ENCODE measurements around the gene PRICKLE4.
A peak's percentile ranks its signal among the peaks of the same experiment; 100 is the strongest.

The PRICKLE4 gene

GRCh38 chr6:41771058-41771983, 9.3 kb upstream of the PRICKLE4 start:
- no peak for DNase-seq (ENCODE audit: low read depth)

GRCh38 chr6:41774841-41775240, 5.7 kb upstream of the PRICKLE4 start:
- DNase-seq (ENCODE audit: low read depth), result no peak

DNA sequence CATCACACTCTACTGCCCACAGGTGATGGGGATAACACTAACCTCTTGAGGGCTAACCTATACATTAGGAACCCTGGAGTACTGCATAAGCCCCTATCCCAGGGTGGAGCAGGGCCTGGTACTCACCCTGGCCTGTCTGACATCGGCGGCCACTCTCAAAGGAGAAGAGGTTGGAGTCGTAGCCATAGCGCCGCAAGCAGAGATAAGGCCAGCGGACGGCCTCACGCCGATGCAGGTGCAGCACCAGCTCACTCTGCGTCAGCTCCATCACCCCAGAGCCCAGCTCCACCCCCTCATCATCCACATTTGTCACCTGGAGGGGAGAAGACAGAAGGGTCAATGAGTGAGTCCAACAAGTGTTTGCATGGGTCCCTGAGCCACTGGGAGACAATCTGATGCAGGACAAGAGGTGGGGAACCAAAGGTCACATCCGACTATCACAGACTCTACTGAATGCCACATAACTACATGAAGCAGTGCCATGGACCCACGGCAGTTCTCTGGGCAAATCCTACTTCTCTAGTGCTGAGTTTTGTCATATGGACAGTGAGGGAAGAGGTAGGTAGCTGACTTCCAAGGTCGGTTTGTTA, 5.2 kb upstream of the PRICKLE4 start:
- no peak for DNase-seq (ENCODE audit: low read depth)

GRCh38 chr6:41777551-41778285, 2.9 kb upstream of the PRICKLE4 start:
- no peak for DNase-seq (ENCODE audit: low read depth)

DNA sequence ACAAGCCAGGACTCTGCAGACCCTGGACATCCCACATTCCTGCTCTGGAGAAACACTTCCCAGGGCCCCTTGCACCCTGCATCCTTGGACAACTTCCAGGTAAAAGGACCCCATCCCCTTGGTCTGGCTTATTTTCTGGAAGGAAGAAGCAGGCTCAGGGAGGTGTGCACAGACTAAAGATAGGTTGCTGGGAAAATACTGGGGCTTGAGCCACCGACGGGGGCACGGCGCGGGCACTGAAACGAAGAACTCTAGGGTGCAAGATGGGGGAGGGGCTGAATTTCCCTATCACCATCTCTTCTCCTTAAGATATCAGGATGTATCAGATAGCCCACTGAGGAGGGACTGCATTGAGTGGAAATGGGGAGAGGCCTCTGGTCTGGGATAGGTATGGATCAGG, 1.7 kb upstream of the PRICKLE4 start:
- no peak for DNase-seq (ENCODE audit: low read depth)

DNA sequence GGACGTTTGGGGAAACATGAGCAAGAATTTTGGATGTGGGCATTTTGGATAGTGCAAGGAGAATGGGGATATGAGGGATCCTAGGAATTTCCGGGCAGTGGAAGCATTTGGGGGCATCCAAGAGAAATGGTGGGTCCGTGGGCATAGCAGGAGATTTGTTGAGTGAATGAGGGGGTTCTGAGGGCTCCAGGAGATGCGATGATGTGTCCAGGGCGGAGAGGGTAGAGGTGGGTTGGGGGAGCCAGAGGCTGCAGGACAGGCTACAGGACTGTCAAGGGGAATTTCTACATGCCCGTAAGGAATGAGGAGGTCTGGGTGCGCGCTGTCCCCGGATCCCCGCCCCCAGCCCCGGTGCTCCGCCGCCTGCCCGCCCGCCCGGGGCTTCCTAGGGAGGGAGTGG, 1.2 kb upstream of the PRICKLE4 start:
- DNase-seq (ENCODE audit: low read depth), result no peak

DNA sequence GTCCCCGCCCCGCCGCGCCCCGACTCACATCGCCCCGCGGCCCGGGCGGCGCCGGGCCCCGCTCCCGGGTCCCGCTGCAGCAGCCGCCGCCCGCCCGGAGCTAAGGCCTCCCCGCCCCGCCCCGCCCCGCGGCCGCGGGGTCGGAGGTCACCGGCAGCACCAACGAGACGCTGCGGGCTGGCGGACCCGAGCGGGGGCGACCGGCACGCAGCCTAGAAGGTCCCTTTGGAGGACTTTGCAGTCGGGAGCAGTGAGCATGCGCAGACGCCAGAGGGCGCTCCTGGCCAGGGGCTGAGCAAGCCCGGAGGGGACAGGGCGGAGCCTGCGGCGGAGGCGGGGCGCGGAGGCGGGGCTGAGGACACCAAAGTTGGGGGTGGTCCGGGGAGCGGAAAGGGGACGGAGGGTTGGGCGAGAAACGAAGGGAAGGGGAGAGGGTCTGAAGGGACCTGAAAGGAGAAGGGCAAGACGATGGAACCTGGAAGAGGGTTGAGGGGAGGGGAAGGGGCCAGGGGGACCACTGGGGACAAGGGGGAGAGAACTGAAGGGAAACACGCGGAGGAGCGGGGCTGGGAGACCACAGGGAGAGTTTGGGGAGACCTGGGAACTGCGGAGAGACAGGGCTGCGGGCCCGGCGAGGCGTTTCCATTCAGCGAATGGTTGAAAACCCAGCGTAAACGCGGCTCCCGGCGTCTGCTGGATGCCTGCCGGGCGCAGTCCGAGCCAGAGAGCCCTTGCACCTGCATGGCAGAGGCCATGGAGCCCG, 613 bp upstream of the PRICKLE4 start, which contains the start of gene FRS3:
TSS of gene FRS3 (minus strand) at position 113 of the 763 bp plus-strand sequence. CDS start 2,913 bp downstream, outside the sequence.
- DNase-seq (ENCODE audit: low read depth), result peak; percentile 95

- DNase-seq (ENCODE audit: low read depth), result no peak
Observed at GRCh38 chr6:41781366-41781730, 766 bp downstream of the PRICKLE4 start.

DNA sequence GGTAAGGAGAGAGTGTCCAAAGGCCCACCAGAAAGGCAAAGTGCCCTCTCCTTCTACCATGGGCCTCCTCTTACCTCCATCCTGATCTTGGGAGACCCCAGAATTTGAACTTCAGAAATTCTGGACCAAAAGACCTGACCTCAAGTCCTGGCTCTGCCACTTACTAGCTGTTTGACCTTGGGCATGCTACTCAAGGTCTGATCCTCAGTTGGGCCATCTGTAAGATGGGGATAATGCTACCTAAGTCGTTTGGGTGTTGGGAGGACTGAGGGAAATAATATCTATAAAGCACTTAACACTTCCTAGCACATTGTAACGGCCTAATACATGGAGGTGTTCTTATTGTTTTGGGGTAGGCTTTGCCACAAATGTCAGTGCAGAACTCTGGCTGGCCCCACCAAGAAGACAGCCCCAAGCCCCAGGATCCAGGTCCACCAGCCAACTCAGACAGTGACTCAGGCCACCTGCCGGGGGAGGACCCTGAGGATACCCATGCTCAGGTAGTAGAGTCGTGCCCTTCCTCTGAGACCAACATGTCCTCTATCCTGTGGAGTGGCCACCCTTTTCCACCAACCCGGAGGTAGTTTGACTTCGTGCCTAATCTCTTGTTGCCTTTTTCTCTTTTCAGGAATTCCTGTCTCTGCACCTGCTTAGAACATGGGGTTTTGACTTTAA, 2.7 kb downstream of the PRICKLE4 start:
- no peak for DNase-seq (ENCODE audit: low read depth)

- DNase-seq (ENCODE audit: low read depth), result no peak
Observed at GRCh38 chr6:41784581-41785171, 4.1 kb downstream of the PRICKLE4 start.

GRCh38 chr6:41785254-41785653, 4.7 kb downstream of the PRICKLE4 start:
- no peak for DNase-seq (ENCODE audit: low read depth)

GRCh38 chr6:41785689-41786450, 5.3 kb downstream of the PRICKLE4 start:
- DNase-seq (ENCODE audit: low read depth), result no peak

DNA sequence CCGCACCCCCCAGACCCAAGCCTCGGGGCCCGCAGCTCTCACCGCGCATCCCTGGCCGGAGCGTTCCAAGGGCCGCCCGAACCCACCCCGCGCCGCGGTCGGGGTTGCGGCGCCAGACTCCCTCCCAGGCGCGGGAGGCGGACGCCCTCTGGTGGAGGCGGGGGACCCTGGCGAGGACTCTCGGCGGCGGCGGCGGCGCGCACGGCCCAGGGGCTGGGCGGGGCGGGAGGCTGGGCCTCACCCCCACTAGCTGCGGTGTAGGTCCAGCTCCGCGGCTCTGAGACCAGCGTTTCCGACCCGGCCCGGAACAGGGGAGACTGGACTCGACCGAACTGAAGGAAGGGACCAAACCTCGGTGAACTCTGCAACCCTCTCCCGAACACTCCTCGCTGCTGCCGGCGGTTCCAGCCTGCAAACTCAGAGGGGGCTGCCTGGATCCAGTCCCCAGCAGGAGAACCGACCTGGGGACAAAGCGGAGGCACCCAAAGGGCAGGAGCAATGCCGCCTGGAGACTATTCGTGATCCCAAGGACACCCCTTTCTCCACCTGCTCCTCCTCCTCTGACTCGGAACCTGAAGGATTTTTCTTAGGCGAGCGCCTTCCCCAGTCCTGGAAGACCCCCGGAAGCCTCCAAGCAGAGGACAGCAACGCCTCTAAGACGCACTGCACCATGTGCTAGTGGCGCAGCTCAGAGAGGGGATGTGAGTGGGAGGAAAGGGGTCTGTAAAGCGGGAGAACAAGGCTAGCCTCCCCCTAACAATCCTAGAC, 6.1 kb downstream of the PRICKLE4 start:
- DNase-seq (ENCODE audit: low read depth), result peak; percentile 75

DNA sequence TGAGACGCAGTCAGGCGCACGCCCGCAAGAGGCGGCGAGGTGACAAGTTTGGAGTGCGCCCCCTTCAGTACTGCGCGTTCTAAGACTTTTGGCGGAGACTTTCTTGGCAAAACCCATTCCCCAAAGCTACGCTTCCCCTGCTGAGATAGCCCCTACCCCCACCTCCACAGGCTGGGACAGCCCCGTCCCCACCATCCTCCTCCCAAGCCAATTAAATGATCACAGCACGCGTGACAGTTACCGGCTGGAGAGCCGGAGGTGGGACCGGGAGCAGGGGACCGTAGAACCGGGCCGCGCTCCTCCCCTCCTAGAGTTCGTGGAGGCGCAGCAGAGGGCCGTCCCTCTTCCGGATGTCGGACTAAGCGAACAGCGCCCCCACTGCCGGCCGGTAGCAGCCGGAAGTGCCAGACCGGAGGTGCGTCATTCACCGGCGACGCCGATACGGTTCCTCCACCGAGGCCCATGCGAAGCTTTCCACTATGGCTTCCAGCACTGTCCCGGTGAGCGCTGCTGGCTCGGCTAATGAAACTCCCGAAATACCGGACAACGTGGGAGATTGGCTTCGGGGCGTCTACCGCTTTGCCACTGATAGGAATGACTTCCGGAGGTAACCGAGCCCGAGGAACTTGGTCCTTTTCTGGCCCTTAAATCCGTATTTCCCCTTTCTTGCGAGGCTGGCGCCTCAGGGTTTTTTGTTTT, 6.8 kb downstream of the PRICKLE4 start, which contains the start of gene TOMM6:
TSS of gene TOMM6 (plus strand) at position 476 of the 699 bp plus-strand sequence. CDS start at position 480, 4 bp downstream.
- DNase-seq (ENCODE audit: low read depth), result peak; percentile 93

- no peak for DNase-seq (ENCODE audit: low read depth)
Observed at GRCh38 chr6:41789390-41789724, 8.8 kb downstream of the PRICKLE4 start.

DNA sequence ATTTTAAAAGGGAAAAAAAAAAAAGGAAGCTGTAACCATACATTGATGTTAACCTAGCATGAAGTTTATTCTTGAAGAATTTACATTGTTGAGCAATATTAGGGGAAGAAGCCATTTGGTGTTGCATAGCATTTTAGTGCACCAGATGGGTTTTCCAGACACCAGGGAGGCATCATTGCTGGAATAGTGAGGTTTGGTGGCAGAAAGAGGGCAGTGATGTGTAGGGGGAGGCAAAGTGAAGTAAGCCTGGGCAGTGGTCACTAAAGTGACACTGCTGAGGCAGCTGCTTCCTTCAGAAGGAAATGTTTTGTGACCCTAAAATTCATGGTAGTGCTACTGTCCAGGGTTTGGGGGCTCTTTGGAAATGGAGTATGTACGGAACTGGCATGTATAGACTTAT, 9.5 kb downstream of the PRICKLE4 start:
- no peak for DNase-seq (ENCODE audit: low read depth)

GRCh38 chr6:41791305-41791704, 10.7 kb downstream of the PRICKLE4 start:
- no peak for DNase-seq (ENCODE audit: low read depth)

DNA sequence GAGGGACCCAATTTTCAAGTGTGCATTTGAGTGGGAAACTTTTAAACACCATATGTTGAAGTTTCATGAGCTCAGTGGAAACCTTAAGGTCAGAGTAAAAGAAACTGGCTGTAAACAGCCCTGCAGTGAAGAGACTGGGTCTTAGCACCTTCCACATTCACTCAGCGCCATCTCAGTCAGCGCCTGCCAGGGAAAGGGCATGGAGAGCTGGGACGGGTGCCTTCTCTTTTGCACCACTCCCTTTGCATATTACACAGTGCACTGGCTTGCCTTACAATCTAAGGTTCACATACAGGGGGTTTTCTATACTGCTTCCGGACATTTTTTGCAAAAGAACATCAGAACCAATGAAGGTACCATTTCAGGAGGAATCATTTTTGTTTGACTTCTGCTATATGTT, 11.4 kb downstream of the PRICKLE4 start:
- DNase-seq (ENCODE audit: low read depth), result no peak

DNA sequence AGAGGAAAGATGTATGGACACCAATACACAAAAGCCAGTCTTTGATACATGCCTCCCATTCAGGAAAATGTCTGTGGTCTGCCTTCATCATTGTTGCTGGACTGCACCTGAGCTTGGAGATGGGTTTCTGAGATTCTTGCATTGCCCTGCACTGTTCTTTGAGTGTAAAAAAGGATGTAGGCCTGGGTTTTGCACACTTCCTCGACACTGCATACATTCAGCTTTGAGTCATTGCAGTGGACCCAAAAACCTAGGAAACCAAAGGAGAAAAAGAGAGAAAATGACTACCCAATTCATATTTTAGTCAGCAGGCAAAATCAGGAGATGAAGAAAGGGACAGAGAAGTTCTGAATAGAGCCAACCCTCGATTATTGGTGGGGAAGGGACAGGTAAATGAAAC, 15.9 kb downstream of the PRICKLE4 start:
- no peak for DNase-seq (ENCODE audit: low read depth)

All from fibroblast of gingiva (primary cell).